Glomerular endothelial cell (primary cell): ENCODE data around the gene PTPRN2. TPM values are rescaled to one million over a fixed set of nuclear protein-coding genes. Genes with fewer than 3 reads are reported as not detected.

Experiments
- DNase-seq: peaks from one replicate; pipeline ENCODE4 v3.0.0-alpha.2; 2011; ENCODE audit warnings: low read depth, low spot score; ENCODE audit errors: extremely low read depth
- total RNA-seq: library from RNA; depleted of rRNA; stranded (reverse); fragments of >200 nt; gene quantifications from 2 replicates; pipeline ENCODE4 v1.2.3, GENCODE V29; 2015

The PTPRN2 gene
- total RNA-seq, 1 donor from 2014 or later = 10.0 TPM

GRCh38 chr7:157828881-157829280, 758.7 kb downstream of the PTPRN2 start:
- no peak for DNase-seq

- DNase-seq = no peak
These were observed 759.4 kb downstream of the PTPRN2 start for GRCh38 chr7:157828190-157828589.

- DNase-seq = no peak
These were observed 759.8 kb downstream of the PTPRN2 start for GRCh38 chr7:157827863-157828160.

GRCh38 chr7:157827045-157827862, 760.4 kb downstream of the PTPRN2 start:
- DNase-seq = no peak

GRCh38 chr7:157826566-157826965, 761.1 kb downstream of the PTPRN2 start:
- no peak for DNase-seq

- DNase-seq = no peak
These were observed 762.3 kb downstream of the PTPRN2 start for GRCh38 chr7:157825325-157825724.

- no peak for DNase-seq
These were observed 762.9 kb downstream of the PTPRN2 start for GRCh38 chr7:157824819-157825121.

DNA sequence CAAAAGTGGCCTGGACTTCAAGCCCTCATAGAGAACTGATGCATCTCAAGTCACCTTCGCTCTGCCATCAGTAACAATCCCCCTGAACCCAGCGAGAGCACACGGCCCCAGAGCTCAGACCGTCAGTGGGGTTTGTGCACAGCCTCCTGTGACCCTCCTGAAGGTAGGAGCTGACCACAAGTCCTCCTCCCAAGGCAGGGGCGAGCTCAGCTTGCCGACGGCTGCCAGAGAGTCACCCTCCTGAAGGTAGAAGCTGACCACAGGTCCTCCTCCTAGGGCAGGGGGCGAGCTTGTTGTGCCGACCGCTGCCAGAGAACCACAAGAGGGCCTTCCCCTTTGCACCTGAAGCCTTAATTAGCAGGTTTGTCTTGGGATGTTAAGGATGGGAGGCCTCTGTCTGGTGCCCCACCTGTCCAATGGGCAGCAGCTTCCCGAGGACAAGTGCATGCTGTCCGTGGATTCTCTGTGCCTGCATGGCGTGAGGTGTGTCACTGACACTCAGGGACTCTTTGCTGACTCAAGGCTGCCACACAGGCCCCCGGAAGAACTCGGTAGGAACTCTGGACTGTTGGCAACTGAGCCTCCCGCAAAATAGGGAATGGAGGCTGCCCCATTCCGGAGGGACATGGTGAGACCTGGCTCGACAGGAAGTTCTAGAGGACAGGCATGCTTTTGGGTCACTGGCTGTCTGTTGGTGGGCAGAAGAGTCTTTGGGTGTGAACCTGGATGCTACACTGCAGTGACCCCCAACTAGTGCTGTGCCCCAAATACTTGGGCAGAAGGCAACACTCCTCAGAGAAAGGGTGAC, 763.4 kb downstream of the PTPRN2 start:
- DNase-seq = no peak

DNA sequence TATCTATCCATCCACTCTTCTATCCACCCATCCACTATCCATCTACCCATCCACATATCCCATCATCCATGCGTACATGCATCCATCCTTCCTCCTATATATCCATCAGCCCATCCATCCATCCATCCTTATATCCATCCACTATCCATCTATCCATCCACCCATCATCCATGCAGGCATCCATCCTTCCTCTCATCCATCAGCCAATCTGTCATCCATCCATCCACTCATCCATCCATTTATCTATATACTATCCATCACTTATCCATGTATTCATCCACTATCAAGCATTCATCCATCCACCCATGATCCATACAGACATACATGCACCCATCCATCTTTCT, 765.0 kb downstream of the PTPRN2 start:
- no peak for DNase-seq

DNA sequence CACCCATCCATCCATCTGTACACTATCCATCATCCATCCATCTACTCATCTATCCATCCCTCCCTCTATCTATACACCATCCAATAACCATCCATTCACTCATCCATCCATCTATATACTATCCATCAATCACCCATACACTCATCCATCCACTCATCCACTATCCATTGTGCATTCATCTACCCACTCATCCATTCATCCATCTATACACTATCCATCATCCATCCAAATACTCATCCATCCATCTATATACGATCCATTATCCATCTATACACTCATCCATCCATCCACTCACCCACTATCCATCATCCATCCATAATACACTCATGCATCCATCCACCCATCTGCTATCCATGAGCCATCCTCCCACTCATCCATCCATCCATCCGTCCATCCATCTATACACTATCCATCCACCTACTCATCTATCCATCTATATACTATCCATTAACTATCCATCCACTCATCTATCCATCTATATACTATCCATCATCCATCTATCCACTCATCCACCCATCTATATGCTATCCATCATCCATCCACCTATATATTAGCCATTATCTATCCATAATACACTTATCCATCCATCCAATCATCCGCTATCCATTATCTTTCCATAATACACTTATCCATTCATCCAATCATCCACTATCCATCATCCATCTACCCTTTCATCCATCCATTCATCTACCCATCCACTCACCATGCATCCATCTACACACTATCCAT, 765.5 kb downstream of the PTPRN2 start:
- DNase-seq = no peak

- no peak for DNase-seq
These were observed 766.8 kb downstream of the PTPRN2 start for GRCh38 chr7:157820796-157821195.

DNA sequence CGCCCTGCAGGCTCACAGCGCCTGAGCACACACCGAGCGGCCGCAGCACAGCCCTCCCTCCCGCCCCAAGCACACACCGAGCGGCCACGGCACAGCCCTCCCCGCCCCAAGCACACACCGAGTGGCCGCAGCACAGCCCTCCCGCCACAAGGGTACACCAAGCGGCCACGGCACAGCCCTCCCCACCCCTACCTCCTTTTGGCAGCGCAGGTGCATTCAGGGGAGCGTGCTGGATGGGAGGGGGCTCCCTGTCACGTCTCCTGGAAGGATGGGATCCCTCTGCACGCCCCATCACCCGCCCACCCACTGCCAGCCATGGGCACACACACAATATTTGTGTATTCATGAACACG, 768.2 kb downstream of the PTPRN2 start:
- DNase-seq = no peak

DNA sequence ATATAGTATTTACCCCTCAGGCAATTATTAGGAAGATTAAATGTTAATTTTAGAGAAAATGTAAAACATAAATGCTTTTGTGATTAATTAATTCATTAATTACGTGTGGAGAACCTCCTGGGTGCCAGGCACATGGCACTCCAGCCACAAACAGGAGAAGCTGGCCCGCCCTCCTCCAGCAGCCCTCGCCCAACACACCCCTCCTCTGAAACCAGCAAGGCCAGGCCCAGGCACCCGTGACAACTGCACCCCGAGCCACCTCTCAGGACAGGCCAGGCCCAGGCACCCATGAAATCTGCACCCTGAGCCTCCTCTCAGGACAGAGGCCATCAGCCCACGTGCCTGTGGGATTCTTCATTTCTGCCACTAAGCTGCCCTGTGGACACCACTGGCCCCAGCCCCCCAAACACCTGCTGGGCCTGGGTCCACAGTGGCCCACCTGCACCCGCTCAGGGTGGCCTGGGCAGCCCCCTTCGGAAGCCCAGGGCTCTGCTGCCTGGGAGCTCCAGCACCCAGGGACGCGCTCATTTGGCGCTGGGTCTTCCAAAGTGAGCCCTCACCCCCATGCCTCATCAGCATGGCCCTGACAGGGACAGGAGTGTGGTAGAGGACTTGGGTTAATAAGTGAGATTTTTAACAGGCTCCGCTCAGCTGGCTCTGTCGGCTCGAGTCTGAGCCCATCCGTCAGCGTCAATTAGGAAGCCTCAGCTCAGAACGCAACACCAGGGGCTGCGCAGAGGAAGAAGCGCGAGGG, 768.7 kb downstream of the PTPRN2 start:
- DNase-seq = no peak

DNA sequence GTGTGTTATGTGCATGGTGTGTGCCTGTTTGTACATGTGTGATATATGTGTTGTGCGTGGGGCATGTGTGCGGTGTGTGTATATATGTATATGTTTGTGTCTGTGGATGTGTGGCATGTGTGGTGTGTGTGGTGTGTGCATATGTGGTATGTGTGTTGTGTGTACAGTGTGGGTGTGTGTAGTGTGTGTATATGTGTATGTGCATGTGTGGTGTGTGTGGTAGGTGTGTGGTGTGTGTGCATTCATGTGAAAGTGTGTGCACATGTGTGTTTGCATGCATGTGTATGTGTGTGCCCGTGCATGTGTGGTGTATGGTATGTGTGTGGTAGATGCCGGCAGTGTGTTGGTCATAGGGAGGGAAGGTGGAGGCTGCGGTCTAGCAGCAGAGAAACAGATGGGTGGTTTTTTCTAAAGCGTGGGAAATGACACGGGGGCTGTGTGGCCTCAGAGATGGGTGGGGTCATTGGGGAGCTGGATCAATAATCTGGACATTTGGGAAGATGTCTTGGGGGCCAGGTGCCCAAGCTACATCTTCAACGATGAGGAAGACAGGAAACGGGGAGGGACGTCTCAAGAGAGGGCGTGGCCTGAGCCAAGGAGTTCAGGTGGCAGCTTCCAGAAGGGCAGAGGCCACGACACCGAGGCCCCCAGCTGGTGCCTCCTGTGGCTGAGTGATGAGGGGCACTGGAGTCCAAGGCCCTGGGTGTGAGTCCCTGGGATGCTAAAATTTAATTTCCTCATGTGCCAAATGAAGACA, 769.5 kb downstream of the PTPRN2 start:
- DNase-seq = no peak

GRCh38 chr7:157817433-157817832, 770.2 kb downstream of the PTPRN2 start:
- no peak for DNase-seq

DNA sequence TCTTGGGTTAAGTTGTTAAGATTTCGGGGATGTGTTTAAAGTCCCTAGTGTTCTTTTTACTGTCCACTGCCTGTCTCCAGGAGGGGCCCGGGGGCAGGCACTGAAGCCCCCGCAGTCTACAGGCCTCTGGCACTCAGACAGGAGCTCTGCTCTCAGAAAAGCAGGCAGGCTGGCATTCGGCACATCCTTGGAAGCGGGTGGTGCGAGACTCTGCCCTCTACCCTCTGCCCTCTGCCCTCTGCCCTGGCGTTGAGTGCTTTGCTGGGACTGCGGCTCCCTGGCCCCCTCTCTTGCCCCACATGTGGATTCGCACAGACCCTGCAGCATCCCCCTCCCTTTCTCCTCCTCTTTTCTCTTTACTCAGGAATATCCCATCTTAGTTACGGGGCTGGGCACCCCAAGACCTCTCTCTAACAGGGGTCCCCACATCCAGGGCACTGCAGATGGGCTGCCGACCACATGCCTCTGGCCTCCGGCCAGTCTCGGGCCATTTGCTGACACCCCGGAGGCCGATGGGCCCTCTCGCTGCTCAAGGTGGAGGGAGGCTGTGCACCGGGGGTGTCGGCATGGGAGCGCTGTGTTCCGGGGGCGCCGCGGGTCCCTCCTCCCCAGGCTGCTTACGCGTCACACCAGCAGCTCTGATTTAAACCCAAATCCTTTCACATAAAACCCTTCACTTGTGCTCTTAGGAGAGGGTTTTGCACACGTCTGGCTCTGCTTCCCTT, 770.9 kb downstream of the PTPRN2 start:
- no peak for DNase-seq

GRCh38 chr7:157816086-157816485, 771.5 kb downstream of the PTPRN2 start:
- DNase-seq = no peak

DNA sequence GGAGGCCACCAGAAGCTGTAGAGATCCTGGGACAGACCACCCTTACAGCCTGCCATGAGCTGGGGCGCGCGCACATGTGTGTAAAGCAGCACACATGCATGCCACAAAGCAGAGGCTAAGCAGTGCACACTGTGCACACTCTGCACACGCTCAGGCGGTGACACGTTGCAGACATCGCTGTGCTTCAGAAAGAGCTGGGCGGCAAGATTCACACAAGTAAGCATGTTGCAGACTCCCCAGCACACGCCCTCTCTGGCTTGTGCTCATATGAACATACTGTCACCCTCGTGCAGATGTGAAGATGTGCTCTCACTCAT, 772.0 kb downstream of the PTPRN2 start:
- DNase-seq = no peak

- DNase-seq = no peak
These were observed 772.5 kb downstream of the PTPRN2 start for GRCh38 chr7:157814931-157815705.
